KBM-7 (cell line): ENCODE data around the gene MATK.
A peak's percentile ranks its signal among the peaks of the same experiment; 100 is the strongest.

Source experiments
- DNase-seq: peaks from one replicate; pipeline ENCODE4 v3.0.0-alpha.2; 2015
- in situ Hi-C: fragments of 300-500 bp; cut with MboI; formaldehyde crosslinking; loops from 2 replicates; pipeline ENCODE4 v1.14.3; 2020; ENCODE audit warnings: low sequenced_read_pairs, low pct_unique_long_range_greater_than_20kb, mixed read lengths

MATK gene

DNA sequence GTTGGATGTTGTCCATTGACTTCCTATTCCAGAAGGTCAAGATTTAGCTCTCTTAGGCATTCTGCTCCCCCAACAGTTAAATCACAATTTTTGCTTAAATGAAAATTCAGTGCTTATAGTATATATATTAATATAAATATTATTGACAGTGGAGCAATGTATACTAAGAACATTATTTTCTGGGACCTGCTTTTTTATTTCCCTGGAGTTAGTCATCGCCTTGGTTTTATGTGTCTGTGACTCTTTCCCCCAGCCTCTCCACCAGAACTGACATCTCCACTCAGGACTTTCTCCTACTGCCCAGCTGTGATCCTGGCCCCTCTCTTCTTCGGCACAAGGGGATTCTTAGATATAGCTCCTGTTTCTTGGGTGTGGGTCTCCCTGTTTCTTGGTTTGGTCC, 10.2 kb upstream of the MATK start:
- DNase-seq, result no peak
- in situ Hi-C loops, result no loop called here

DNA sequence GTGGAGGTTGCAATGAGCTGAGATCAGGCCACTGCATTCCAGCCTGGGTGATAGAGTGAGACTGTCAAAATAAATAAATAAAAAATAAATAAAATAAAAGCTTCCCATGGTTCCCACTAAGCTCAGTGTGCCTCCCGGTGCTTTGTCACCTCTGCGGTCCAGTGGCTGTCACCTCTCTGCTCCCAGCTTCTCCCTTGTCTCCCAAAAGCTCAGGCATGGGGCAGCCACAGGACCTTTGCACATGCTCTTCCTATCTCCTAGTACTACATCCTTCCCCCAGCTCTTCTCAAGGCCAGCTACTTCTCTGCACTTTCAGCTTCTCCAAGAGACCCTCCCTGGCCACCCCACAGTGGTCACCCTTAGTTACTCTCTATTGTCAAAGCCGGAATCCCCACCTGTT, 7.6 kb upstream of the MATK start:
- in situ Hi-C loops, result no loop called here
- DNase-seq, result no peak

DNA sequence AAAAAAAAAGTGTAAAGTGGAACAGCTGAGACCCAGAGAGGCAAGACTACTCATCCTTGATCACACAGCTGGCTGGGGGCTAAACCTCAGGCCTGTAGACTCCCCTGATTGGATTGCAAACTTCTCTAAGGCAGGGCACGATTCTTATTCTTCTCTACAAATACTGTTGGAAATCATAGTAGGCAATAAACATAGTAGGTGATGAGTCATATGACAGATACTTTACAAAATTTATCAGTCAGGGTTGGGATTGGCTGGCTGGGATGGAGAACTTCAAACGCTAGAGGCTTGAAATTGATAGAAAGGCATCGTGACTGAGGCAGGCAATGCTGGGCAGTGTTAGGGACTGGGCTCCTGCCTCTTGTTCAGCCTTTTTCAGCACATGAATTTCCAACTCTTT, 5.9 kb upstream of the MATK start:
- no peak for DNase-seq
- in situ Hi-C loops, result no loop called here

DNA sequence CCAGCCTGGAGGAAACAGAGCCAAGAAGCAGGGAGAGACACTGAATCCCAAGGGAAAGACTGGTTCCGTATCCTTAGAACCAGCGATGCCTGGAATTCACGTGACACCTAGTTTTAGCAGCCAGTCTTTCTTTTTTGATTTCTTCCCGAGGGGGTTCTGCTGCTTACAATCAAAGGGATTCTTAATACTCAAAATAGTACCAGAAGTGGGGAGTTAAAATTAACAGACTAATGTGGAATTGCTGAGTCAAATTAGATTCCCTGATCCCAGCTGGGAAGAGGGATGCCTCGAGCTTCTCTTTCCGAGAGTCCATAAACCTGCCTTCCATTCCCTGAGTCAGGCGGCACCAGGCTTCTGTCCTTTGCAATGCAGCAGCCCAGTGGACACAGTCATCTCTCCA, 4.8 kb upstream of the MATK start:
- no peak for DNase-seq
- in situ Hi-C loops, result no loop called here

DNA sequence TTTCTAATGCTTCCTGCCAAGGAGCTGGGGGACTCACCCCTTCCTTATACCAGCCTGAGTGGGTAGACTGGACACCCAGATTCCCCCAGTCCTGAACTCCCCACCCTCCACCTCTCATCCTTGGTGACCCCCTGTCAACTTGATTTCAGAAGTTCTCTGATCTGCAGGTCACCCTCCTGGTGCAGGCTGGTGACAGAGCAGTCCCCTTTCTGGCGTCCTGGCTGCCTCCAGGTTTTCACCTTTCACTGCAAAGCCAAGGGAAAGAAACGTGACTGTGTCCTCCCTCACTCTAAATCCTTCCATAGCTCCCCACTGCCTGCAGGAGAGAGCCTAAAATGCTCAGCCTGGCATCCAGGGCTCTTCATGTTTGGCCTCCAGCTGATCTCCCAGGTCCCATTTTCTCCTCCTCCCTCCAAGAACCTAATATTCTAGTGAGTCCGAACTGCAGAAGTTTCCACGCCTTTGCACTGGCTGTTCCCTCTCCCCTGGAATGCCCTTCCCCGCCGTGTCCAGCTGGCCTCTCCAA, 4.1 kb upstream of the MATK start:
- DNase-seq, result no peak
- in situ Hi-C loops, result no loop called here

DNA sequence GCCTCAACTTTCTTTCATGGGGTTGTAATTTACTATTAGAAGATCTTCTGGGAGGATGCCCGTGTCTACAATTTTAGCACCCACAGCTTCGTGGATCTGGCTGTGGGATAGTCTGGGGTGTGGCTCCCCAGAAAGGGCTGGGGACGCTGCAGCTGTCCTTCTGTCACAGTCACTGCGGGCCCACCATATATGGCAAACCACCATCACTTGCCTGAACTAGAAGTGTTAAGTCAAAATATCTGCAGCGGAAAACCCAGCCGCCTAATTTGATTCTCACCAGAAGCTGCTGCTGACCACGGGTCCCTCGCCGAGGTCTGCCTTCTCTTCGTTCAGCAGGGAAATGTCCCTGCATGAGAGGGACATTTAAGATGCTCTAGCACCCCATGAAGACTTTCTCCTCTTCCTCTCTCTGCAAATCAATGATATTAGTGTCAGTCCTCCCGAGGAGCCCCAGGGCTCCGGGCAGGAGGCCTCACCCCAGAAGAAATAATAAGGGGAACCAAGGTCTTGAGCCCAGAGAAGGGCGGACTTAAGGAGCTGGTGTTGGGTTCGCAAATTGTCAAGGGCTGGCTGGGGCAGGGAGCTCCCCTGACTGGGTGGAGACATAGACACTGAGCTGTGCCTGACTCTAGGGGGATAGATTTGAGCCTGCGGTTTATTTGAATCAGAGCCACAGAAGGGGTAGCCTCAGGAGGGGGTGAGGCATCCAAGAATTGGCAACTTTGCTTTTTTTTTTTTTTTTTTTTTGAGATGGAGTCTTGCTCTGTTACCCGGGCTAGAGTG, 3.0 kb upstream of the MATK start:
- in situ Hi-C loops, result no loop called here
- DNase-seq, result no peak

DNA sequence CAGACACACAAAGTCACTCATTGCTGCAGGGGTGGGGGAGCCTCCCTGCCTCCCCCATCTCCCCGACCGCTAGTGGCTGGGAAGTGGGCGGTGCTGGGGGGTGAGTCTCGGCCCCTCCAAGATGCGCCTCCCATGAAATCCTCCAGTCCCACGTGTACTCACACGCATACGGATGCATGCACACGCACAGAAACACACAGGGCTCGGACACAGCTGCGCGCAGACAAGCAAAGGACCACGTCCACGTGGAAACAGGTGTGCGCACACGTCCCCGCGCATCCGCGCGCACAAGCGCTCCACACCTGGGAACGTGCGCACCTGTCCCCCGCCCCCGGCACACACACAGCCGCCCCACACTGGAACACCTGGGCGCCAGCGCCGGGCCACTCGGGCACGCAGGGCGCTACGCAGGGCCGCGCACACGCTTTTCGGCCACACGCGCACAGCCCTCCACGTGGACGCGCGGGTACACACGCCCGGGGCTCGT, 687 bp downstream of the MATK start:
- DNase-seq, result peak; percentile 53
- in situ Hi-C loops, result no loop called here

DNA sequence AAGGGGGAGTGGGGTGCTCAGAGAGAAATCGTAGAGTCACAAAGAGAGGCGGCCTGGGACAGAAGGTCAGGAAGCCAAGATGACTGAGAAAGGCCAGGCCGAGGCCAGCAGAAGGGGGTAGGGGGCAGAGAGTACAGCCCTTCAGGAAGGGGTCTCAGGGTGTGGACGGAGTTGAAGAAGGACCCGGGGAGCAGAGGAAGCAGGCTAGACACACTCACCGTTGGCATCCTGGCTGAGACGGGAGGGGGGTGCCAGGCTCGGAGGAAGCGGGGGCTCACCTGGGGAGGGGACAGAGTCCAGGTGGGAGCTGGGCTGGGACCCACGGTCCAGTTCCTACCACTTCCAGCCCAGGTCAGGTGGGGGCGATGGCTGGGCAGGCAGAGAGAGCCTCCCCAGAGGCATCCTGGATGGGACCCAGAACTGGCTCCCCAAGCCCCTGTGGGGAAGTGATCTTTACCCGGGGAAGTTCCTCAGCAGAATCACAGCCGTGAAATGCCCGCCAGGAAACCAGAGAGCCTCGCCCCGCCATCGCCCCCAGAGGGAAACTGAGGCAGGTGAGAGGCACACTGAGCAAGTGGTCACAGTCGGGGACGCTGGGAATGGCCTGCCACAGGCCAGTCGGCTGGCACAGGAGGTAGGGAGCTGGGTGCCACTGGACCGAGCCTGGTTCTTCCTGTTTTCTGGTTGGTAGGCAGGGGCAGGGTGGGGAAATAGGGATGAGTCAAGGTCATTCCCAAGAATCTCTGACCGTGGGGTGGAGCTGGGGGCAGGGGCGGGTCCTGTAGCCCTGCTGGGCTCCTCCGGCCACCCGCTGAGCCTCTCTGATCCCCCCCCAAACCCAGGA, 1.4 kb downstream of the MATK start:
- in situ Hi-C loops, result no loop called here
- DNase-seq, result no peak

DNA sequence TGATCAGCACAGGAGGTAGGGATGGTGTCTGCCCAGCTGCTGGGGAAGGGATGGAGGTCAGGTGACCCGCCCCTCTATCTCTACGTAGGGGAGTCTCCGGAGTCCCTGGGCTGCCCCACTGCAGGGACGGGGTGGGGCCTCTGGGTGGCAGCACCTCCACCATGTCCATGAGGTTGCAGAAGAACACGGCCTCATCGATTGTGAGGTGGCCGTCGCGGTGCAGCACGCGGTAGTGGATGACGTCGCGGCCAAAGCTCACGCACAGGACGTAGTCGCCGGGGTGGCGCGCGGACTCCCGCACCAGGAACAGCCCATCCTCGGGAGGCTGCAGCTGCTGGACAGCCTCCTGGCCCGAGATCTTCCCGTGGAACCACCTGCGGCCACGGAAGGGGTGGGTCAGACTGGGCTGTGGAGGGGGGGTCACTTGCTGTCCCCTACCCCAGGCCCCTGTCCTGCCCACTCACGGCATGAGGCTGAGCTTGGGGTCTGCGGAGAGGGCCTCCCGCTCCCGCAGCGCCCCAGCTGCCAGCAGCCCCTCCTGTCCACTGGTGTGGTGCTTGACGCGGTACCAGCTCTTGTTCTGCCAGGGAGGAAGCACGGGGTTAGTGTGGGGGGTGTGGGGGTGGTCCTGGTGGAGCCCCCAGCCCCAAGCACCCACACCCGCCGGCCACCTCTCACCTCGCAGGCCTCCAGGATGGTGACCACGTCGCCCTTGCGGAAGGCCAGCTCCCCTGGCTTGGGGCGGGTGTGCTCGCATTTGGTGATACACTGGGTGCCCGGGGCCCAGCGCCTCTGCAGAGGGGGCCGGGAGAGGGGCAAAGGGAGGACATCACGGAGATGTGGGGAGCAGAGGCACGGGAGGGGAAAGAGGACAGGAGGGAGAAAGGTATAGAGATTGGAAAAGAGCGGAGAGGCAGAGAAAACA, 2.3 kb downstream of the MATK start:
- DNase-seq, result no peak
- in situ Hi-C loops, result no loop called here

DNA sequence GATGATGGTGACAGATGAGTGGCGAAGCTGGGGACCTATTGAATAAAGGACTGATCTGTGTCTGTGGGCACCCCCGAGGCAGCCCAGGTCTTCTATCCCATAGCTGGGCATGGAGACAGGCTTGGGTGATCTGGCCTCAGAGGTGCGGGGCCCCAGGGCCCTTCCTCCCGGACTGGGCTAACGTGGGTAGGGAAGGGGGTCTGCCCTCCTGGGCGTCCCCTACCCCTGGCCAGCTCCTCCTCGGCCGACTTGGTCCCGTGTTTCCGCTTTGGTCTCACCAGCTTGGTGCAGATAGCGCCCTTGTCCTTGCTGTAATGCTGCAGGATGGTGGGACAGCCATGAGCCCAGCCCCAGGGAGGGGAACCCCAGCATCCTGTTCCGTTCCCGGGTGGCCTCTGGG, 3.3 kb downstream of the MATK start:
- DNase-seq, result no peak
- in situ Hi-C loops, result no loop called here

DNA sequence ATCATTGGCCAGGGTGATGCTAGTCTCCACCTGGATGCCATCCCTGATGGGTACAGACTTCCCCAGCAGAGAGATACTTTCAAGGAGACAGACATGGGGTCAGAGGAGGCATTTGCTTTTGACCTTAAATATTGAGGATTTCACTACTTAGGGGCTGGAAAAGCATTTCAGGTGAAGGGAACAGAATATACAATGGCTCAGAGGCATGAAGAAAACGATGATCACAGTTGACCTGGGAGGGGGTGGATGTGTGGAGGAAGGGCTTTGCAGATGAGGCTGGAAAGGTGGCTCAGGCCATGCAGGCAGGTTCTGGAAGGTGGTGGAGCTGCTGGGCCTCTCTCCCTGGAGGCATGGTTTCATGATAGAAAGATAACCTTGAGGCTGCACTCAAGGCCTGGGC, 3.9 kb downstream of the MATK start:
- DNase-seq, result no peak
- in situ Hi-C loops, result no loop called here

DNA sequence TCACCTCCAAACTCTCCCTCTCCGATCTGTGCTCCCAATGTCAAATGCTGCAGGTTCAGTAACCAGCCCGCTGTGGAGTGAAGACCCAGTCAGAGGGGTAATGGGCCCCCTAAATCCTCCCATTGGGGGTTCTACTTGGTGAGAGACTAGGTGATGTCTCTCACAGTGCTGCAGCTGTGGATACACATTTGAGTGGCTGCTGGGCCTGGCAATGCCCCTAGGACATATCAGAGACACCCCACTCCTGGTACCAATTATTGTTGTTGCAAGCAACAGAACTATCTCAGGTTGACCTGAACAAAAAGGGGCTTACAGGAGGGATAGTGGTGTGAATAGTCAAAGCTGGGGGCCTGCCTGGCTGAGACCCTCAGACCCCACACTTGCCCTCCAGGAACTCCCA, 4.6 kb downstream of the MATK start:
- in situ Hi-C loops, result no loop called here
- no peak for DNase-seq

DNA sequence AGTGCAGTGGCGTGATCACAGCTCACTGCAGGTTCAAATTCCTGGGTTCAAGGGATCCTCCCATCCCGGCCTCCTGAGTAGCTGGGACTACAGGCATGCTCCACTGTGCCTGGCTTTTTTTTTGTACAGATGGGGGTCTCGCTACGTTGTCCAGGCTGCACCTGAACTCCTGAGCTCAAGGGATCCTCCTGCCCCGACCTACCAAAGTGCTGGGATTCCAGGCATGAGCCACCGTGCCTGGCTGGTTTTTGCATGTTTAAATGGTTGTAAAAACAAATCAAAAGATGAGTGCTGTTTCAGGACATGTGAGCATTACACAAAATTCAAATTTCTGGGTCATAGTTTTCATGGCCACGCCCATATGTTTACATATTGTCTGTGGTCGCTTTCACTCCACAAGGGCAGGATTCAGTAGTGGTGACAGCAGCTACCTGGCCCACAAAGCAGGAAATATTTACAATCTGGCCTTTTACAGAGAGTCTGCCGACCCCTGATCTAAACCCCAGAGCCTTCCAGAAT, 5.3 kb downstream of the MATK start:
- no peak for DNase-seq
- in situ Hi-C loops, result no loop called here

DNA sequence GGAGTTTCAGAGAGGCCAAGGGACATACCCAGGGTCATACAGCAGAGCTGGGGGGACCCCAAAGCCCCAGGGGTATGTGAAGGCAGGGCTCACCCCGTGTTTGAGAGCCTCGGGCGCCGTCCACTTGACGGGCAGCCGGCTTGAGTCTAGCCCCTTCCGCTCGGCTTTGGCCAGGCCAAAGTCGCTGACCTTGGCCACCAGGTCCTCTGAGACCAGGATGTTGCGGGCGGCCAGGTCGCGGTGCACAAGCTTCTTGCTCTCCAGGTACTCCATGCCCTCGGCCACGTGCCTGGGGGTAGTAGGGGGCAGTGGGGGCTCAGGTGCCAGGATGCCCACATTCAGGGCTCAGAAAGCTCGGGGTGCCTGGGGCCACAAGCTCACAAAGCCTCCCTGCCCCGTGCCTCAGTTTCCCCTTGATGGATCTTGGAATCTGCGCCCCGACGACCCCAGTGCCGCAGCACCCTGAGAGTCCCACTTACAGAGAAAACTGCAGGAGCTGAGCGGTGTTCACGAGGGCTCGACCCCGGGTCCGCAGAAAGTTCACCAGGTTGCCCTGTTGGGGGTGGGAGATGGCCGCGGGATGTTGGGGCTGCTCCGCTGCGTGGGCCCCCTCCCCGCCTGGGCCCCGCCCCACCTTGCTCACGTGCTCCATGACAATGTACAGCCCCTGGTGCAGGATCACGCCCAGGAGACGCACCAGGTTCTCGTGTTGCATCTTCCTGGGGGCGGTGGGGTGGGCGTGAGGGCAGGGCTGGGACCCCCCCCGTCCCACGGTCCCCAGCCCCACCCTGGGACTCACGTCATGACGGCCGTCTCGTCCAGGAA, 7.1 kb downstream of the MATK start:
- in situ Hi-C loops, result no loop called here

DNA sequence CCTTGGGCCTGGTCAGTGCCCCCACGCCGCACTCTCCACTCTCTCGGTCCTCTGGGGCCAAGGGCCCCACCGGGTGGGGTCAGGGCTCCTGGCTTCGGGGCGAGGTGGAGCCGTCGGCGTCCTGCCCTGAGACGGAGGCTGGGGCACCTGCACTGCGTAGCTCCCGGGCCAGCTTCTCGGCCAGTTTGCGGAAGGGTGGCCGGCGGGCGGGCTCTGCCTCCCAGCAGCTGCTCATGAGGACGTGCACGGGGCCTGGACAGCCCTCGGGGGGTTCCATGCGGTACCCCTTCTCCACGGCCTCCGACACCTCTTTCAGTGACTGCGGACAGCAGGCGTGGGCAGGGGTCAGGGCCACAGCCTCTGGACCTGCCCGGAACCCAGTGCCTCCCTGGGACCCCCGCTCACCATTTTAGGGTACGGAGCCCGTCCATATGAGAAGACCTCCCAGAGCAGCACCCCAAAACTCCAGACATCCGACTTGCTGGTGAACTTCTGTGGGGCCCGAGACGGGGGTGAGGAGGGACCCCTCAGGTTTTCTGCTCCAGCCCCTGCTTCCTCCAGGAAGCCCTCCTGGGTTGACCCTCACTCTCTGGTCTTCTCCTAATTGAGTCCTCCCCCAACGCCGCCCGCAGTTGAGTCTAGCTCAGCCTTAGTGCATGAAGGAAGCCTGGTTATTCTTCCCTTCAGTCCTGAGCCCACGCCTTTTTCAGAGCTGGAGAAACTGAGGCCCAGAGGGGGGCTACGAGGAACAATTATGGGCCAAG, 7.9 kb downstream of the MATK start:
- in situ Hi-C loops, result no loop called here
- DNase-seq, result no peak

More for the DNA sequence above, 7.1 kb downstream of the MATK start:
- DNase-seq, result no peak

DNA sequence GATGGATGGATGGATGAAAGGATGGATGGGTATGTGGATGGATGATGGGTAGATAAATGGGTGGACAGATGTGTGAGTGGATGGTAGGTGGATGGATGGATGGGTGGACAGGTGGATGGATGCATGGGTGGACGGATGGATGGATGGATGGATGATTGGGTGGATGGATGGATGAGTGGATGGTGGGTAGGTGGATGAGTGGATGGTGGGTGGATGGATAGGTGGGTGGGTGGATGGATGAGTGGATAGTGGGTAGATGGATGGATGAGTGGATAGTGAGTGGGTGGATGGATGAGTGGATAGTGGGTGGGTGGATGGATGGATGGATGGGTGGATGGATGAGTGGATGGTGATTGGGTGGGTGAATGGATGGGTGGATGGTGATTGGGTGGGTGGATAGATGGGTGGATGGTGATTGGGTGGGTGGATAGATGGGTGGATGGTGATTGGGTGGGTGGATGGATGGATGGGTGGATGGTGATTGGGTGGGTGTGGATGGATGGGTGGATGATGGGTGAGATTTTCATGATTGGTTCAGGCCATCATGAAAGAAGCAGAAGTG, 9.6 kb downstream of the MATK start:
- no peak for DNase-seq
- in situ Hi-C loops, result no loop called here

DNA sequence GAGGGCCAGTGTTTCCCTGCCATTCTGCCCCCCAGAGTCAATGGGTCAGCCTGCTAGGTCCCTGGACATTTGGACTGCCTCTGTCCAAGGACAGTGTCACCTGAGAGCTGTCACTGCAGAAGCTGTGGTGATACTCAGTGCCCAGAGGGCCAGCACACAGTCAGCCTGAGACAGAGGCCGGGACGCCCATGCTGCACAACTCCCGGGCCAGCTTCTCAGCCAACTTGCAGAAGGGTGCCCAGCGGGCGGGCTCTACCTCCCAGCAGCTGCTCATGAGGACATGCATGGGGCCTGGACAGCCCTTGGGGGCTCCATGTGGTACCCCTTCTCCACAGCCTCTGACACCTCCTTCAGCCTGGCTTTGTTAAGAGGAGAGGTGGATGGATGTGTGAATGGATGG, 10.3 kb downstream of the MATK start:
- no peak for DNase-seq
- in situ Hi-C loops, result no loop called here
